Measurements from ENCODE around the gene OR10H5. TPM values are rescaled to one million over a fixed set of nuclear protein-coding genes. Genes with fewer than 3 reads are reported as not detected.
A peak's percentile ranks its signal among the peaks of the same experiment; 100 is the strongest.
"Not testable (repeated sequence)": the region's sequence is repeated elsewhere in the genome, so short reads cannot be mapped to it uniquely, and the experiment has no call there.

OR10H5 gene
- total RNA-seq, 4 donors from 2014 or later, result not detected

- TF ChIP-seq, protein P1, sequence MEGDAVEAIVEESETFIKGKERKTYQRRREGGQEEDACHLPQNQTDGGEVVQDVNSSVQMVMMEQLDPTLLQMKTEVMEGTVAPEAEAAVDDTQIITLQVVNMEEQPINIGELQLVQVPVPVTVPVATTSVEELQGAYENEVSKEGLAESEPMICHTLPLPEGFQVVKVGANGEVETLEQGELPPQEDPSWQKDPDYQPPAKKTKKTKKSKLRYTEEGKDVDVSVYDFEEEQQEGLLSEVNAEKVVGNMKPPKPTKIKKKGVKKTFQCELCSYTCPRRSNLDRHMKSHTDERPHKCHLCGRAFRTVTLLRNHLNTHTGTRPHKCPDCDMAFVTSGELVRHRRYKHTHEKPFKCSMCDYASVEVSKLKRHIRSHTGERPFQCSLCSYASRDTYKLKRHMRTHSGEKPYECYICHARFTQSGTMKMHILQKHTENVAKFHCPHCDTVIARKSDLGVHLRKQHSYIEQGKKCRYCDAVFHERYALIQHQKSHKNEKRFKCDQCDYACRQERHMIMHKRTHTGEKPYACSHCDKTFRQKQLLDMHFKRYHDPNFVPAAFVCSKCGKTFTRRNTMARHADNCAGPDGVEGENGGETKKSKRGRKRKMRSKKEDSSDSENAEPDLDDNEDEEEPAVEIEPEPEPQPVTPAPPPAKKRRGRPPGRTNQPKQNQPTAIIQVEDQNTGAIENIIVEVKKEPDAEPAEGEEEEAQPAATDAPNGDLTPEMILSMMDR (IDR thresholded peaks at IDR 0.05), result peak in 1 of 2 donors; percentile 17
- TF ChIP-seq POLR2A (IDR thresholded peaks at IDR 0.05), result no peak
- 23% methylated on average over 13 of the region's 28 CpGs for WGBS
- Histone ChIP-seq H3K27me3 (peaks cover 31% of the 10 kb centered on the region), H3K4me1 (peaks cover 3% of the 10 kb centered on the region), H3K27ac (no peak overlapping the region), H3K36me3 (no peaks in the 10 kb centered on the region), H3K9me3 (no peaks in the 10 kb centered on the region), H3K4me3 (no peak overlapping the region)
- no peak for DNase-seq (ENCODE audit: low spot score in 2 of 2)
Measured at GRCh38 chr19:15759962-15760565, 27.4 kb upstream of the OR10H5 start.

GRCh38 chr19:15769586-15769985 is 17.9 kb upstream of the OR10H5 start:
- Histone ChIP-seq H3K9me3 (no peaks in the 10 kb centered on the region), H3K27me3 (peaks cover 4% of the 10 kb centered on the region), H3K36me3 (no peaks in the 10 kb centered on the region), H3K27ac (no peak overlapping the region), H3K4me3 (no peak overlapping the region), H3K4me1 (no peaks in the 10 kb centered on the region)
- no peak for DNase-seq (ENCODE audit: low spot score in 2 of 2)
- WGBS, result 35% methylated on average over 5 of the region's 6 CpGs
- TF ChIP-seq POLR2A (IDR thresholded peaks at IDR 0.05), result no peak
- TF ChIP-seq, protein P1 (IDR thresholded peaks at IDR 0.05), result no peak

DNA sequence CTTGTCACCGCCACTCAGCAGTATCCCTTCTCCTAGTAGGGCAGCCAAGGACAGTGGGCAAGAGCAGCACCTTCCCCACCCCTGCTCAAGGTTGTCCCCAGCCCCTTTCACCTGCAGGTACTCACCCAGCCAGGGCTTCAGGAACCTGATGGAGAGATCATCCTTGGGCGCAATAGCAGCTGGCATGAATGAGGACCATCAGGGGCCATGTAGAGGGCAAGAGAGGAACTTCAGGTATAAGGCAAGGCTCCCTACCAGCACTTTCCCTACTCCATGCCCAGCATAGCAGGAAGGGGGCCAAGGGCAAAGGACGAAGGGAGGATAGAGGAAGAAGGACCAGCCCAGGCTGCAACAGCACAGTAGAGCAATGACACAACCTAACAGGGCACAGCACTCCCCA is 13.3 kb upstream of the OR10H5 start:
- DNase-seq (ENCODE audit: low spot score in 2 of 2); H3K27me3 ChIP-seq; H3K27ac ChIP-seq; H3K4me3 ChIP-seq; H3K9me3 ChIP-seq; H3K36me3 ChIP-seq; H3K4me1 ChIP-seq: not testable (repeated sequence)
- 82% methylated on average over 2 of the region's 3 CpGs for WGBS

GRCh38 chr19:15775249-15775648 is 12.2 kb upstream of the OR10H5 start:
- TF ChIP-seq POLR2AphosphoS5 (IDR thresholded peaks at IDR 0.05) (no peak), POLR2A (IDR thresholded peaks at IDR 0.05) (no peak), EP300 (IDR thresholded peaks at IDR 0.05) (no peak)
- TF ChIP-seq, protein P1 (IDR thresholded peaks at IDR 0.05), result no peak
- H3K27me3 ChIP-seq, result no peaks in the 10 kb centered on the region
- H3K4me3 ChIP-seq, result no peak overlapping the region
- no peak for DNase-seq (ENCODE audit: low spot score in 2 of 2)
- no peak overlapping the region for H3K27ac ChIP-seq
- peaks cover 9% of the 10 kb centered on the region for H3K4me1 ChIP-seq
- no peaks in the 10 kb centered on the region for H3K9me3 ChIP-seq
- no peaks in the 10 kb centered on the region for H3K36me3 ChIP-seq
- 59% methylated on average over 2 of the region's 2 CpGs for WGBS

GRCh38 chr19:15776264-15776663 is 11.2 kb upstream of the OR10H5 start:
- Histone ChIP-seq H3K9me3 (no peaks in the 10 kb centered on the region), H3K4me1 (peaks cover 17% of the 10 kb centered on the region), H3K36me3 (no peaks in the 10 kb centered on the region), H3K4me3 (no peak overlapping the region), H3K27ac (no peak overlapping the region), H3K27me3 (no peaks in the 10 kb centered on the region)
- DNase-seq (ENCODE audit: low spot score in 2 of 2), result peak in 1 of 2 donors; percentile 24
- 89% methylated on average over 4 of the region's 4 CpGs for WGBS
- TF ChIP-seq POLR2AphosphoS5 (IDR thresholded peaks at IDR 0.05), result no peak
- no peak for TF ChIP-seq POLR2A (IDR thresholded peaks at IDR 0.05)
- no peak for TF ChIP-seq EP300 (IDR thresholded peaks at IDR 0.05)
- TF ChIP-seq, protein P1 (IDR thresholded peaks at IDR 0.05), result no peak
